C4-2B (cell line): ENCODE results near the gene TTC12.
"Not testable (repeated sequence)": the region's sequence is repeated elsewhere in the genome, so short reads cannot be mapped to it uniquely, and the experiment has no call there.

ENCODE experiments used
- H3K27ac ChIP-seq: fragments of 450-650 bp; 2 replicates; pipeline ENCODE4 v1.5.1; 2017
- CTCF ChIP-seq: fragments of 450-650 bp; conservative IDR thresholded peaks from 2 replicates; pipeline ENCODE4 v1.5.1; 2017; ENCODE audit warnings: mild to moderate bottlenecking
- ZFX ChIP-seq: fragments of 450-650 bp; IDR thresholded peaks from 2 replicates; pipeline ENCODE4 v1.6.1; 2017

TTC12 gene

DNA sequence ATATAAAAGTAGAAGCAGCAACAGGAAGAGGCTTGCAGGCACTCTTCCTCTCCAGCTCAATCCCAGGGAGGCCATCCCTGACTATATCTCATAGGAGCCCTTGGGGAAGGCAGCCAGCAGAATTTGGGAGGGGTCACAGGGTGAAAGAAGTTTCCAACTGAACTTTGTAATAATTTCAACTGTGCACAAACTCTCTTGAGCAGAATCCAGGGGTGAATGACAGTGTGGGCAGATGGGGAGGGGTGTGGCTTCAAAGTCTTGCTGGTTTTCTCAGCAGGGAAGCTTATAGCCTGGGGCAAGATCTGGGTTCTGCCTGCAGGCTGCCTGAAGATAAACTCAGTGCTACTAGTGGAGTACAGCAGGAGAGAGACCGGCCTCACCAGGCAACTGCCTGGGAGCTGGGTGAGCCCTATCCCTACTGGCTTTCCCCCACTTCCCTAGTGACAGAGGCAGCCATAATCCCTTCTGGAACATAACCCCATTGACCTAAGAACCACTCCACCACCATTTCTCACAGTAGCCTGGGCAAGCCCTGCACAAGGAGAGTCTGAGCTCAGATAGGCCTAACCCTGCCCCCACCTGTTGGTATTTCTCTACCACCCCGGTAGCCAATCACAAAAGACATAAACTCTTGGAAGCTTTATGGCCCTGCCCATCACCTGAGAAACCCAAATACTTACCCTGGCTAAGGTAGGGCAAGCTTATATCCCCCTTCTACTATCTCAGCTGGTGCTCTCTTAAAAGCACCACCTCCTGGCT is 17.8 kb upstream of the TTC12 start:
- no peak for TF ChIP-seq ZFX
- no peak for TF ChIP-seq CTCF
- no peak overlapping the region for H3K27ac ChIP-seq

GRCh38 chr11:113298496-113298895 is 15.9 kb upstream of the TTC12 start:
- H3K27ac ChIP-seq = not testable (repeated sequence)

DNA sequence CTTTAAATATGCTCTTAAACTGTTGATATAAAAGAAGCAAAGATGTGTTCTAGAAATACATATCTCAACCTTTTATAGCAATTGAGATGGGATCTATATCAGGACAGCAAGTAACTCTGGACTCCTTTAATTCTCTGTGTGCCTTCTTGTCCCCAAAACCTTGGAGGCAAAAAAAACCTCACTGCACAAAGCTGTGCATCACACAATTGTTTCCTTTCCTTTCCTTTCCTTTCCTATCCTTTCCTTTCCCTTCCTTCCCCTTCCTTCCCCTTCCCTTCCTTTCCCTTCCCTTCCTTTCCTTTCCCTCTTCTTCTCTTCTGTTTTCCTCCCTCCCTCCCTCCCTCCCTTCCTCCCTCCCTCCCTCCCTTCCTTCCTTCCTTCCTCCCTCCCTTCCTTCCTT is 9.5 kb upstream of the TTC12 start:
- TF ChIP-seq ZFX (no peak), CTCF (no peak)
- no peak overlapping the region for H3K27ac ChIP-seq

- H3K27ac ChIP-seq = no peak overlapping the region
- TF ChIP-seq CTCF (peak; percentile 95), ZFX (no peak)
Observed at GRCh38 chr11:113305440-113306336, 8.7 kb upstream of the TTC12 start.

DNA sequence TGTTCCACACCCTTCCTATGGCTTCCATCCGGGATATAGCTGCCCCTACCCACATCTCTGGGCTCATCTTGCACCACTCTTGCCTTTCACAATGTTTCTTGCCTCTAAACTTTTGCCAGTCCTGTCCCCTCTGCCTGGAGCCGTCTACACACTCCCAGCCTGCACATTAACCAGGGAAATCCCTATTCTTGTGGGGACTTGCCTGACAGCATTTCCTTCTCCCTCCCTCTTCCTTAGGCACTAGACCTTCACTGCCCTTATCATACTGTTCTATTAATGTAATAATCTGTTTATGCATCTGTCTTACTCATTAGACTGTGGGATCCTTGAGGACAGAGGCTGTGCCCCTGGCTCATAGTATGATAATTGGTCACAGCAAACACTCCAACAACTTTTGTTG is 5.8 kb upstream of the TTC12 start:
- TF ChIP-seq ZFX (no peak), CTCF (no peak)
- H3K27ac ChIP-seq = no peak overlapping the region

GRCh38 chr11:113311536-113311935 is 2.8 kb upstream of the TTC12 start:
- H3K27ac ChIP-seq = no peak overlapping the region
- no peak for TF ChIP-seq ZFX
- no peak for TF ChIP-seq CTCF

- H3K27ac ChIP-seq = no peak overlapping the region
- TF ChIP-seq ZFX = no peak
- TF ChIP-seq CTCF = no peak
Observed at GRCh38 chr11:113313601-113314000, 782 bp upstream of the TTC12 start.
